ENCODE data around the gene PTOV1. TPM values are rescaled to one million over a fixed set of nuclear protein-coding genes. Genes with fewer than 3 reads are reported as not detected.

Gene PTOV1
- total RNA-seq, 4 donors from 2014 or later = 52.9 to 89.1 (median 60.0) TPM

GRCh38 chr19:49837009-49837310, 14.0 kb upstream of the PTOV1 start:
- no peak overlapping the region for H3K27ac ChIP-seq
- ATAC-seq = no peak

DNA sequence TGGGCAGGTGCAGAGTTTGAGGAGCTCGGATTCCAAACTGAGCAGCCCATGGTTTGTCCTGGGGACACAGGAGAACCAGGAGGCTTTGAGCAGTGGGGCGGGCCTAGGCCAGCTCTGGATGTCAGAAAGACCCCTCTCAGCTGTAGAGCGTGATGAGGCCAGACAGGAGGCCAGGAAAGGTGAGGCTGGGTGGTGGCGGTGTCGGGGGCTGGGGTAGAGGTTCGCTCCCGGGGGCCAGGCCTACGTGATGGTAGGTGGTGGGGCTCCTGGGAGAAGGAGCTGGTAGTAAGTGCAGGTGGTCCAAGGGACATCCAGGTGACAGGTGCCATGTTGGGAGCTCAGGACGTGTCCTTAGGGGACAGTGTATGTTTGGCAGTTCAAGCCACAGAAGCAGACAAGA, 13.5 kb upstream of the PTOV1 start:
- H3K36me3 ChIP-seq = peaks cover 0 to 86% of the 10 kb centered on the region in 2 donors
- no peak overlapping the region for H3K27ac ChIP-seq
- TF ChIP-seq POLR2A (IDR thresholded peaks at IDR 0.05) = no peak
- no peak for TF ChIP-seq EP300 (IDR thresholded peaks at IDR 0.05)
- no peak for TF ChIP-seq CTCF (IDR thresholded peaks at IDR 0.05)
- no peak for TF ChIP-seq POLR2AphosphoS5 (IDR thresholded peaks at IDR 0.05)
- no peak overlapping the region for H3K4me3 ChIP-seq
- H3K4me1 ChIP-seq = no peaks in the 10 kb centered on the region
- no peaks in the 10 kb centered on the region for H3K9me3 ChIP-seq
- no peaks in the 10 kb centered on the region for H3K27me3 ChIP-seq
- 87 to 97% methylated on average over 5 to 9 of the region's 9 CpGs for WGBS, 2 donors (ENCODE audit: low coverage in 1 of 2)
- ATAC-seq = no peak

More at GRCh38 chr19:49837009-49837310, 14.0 kb upstream of the PTOV1 start:
- H3K4me1 ChIP-seq = no peaks in the 10 kb centered on the region
- H3K27me3 ChIP-seq = no peaks in the 10 kb centered on the region
- peaks cover 0 to 91% of the 10 kb centered on the region in 2 donors for H3K36me3 ChIP-seq
- TF ChIP-seq POLR2AphosphoS5 (IDR thresholded peaks at IDR 0.05) (no peak), POLR2A (IDR thresholded peaks at IDR 0.05) (no peak), EP300 (IDR thresholded peaks at IDR 0.05) (no peak), CTCF (IDR thresholded peaks at IDR 0.05) (no peak)
- no peaks in the 10 kb centered on the region for H3K9me3 ChIP-seq
- H3K4me3 ChIP-seq = no peak overlapping the region
- WGBS, 2 donors (ENCODE audit: low coverage in 1 of 2) = 78% methylated on average over 1 of the region's 5 CpGs; no CpG with 5 or more reads in 1 of the 2 donors

DNA sequence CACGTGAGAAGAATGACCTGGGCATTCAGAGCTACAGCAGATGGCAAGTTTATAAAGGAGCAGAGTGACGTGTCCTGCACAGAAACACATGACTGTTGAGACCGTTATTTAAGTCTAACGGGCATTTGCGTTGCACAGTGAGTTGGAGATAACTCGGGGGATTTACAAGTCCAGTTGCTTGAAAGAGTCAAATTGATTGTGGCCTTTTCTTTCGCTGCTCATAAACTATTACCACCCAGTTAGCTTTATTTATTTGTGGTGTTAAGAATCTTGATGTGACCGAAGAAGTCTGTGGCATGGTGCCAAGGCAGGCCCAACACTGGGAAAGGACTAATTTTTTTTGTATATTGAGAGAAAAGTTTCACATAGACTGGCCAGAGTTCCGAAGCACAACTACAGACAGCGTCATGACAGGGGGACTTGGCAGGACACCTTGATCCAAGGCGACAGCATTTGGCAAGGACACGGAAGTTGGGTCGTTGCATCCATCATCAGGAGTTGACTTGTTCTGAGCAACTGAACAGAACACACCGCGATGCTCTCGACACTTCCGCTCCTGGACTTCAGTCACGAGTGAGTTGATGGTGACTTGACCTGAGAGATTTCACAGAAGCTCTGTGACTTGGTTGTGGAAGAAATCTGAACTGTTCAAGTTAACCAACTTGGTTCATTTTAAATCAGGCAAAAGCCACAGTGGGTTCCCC, 11.9 kb upstream of the PTOV1 start:
- 89 to 91% methylated on average over 8 to 18 of the region's 18 CpGs for WGBS, 2 donors (ENCODE audit: low coverage in 1 of 2)
- no peak overlapping the region for H3K27ac ChIP-seq
- no peak for ATAC-seq

GRCh38 chr19:49839713-49840112, 11.2 kb upstream of the PTOV1 start:
- H3K27ac ChIP-seq = no peak overlapping the region
- no peak for TF ChIP-seq EP300 (IDR thresholded peaks at IDR 0.05)
- no peak for TF ChIP-seq CTCF (IDR thresholded peaks at IDR 0.05)
- no peak for TF ChIP-seq POLR2A (IDR thresholded peaks at IDR 0.05)
- TF ChIP-seq POLR2AphosphoS5 (IDR thresholded peaks at IDR 0.05) = no peak
- H3K27me3 ChIP-seq = no peaks in the 10 kb centered on the region
- WGBS, 2 donors (ENCODE audit: low coverage in 1 of 2) = 80 to 95% methylated on average over 3 to 8 of the region's 11 CpGs
- ATAC-seq = no peak
- no peak overlapping the region for H3K4me3 ChIP-seq
- no peaks in the 10 kb centered on the region for H3K9me3 ChIP-seq
- peaks cover 0 to 63% of the 10 kb centered on the region in 2 donors for H3K36me3 ChIP-seq
- no peaks in the 10 kb centered on the region for H3K4me1 ChIP-seq

More for the DNA sequence above, 11.9 kb upstream of the PTOV1 start:
- peaks cover 0 to 70% of the 10 kb centered on the region in 2 donors for H3K36me3 ChIP-seq
- no peak overlapping the region for H3K4me3 ChIP-seq
- H3K9me3 ChIP-seq = no peaks in the 10 kb centered on the region
- TF ChIP-seq EP300 (IDR thresholded peaks at IDR 0.05) (no peak), POLR2A (IDR thresholded peaks at IDR 0.05) (no peak), POLR2AphosphoS5 (IDR thresholded peaks at IDR 0.05) (no peak), CTCF (IDR thresholded peaks at IDR 0.05) (no peak)
- no peaks in the 10 kb centered on the region for H3K27me3 ChIP-seq
- no peaks in the 10 kb centered on the region for H3K4me1 ChIP-seq

DNA sequence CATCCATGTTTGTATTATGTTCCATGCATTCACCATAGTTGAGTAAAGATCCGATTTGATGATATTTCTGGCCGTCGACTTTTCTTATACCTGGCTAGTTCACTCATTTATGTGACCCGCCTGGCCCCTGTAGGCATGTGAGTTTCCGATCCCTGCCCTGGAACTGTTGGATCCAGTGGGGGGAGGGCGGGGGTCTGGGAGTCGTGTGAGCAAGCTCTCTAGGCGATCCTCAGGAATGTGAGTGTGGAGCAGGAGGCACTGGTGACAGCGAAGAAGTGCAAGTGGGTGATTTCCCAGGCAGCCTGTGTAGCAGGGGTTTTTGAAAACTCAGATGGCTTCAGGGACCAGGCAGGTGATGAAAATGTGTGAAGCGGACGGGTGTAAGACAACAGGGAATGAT, 10.6 kb upstream of the PTOV1 start:
- H3K9me3 ChIP-seq = no peaks in the 10 kb centered on the region
- H3K4me1 ChIP-seq = no peaks in the 10 kb centered on the region
- H3K4me3 ChIP-seq = no peak overlapping the region
- ATAC-seq = no peak
- no peaks in the 10 kb centered on the region for H3K27me3 ChIP-seq
- H3K27ac ChIP-seq = no peak overlapping the region
- TF ChIP-seq POLR2A (IDR thresholded peaks at IDR 0.05) (no peak), EP300 (IDR thresholded peaks at IDR 0.05) (no peak), POLR2AphosphoS5 (IDR thresholded peaks at IDR 0.05) (no peak), CTCF (IDR thresholded peaks at IDR 0.05) (no peak)
- peaks cover 0 to 57% of the 10 kb centered on the region in 2 donors for H3K36me3 ChIP-seq
- WGBS, 2 donors (ENCODE audit: low coverage in 1 of 2) = 77 to 90% methylated on average over 5 to 9 of the region's 11 CpGs

Measured in gastroesophageal sphincter (tissue), 4 donors.